ENCODE results near the gene NFATC2IP. TPM values are rescaled to one million over a fixed set of nuclear protein-coding genes. Genes with fewer than 3 reads are reported as not detected.
"Not testable (repeated sequence)": the region's sequence is repeated elsewhere in the genome, so short reads cannot be mapped to it uniquely, and the experiment has no call there.

NFATC2IP gene
- total RNA-seq, 4 donors from 2014 or later = 17.4 to 36.6 (median 24.2) TPM

- H3K4me3 ChIP-seq = peak overlapping the region in 2 of 4 donors; percentile 8 to 45
- TF ChIP-seq POLR2A (IDR thresholded peaks at IDR 0.05) (no peak), CTCF (IDR thresholded peaks at IDR 0.05) (no peak)
- H3K9me3 ChIP-seq = no peaks in the 10 kb centered on the region
- no peak overlapping the region for H3K27ac ChIP-seq
- H3K27me3 ChIP-seq = no peaks in the 10 kb centered on the region
- intact Hi-C loops (cut with DNase I) = no loop called here
- peak; percentile 25 for DNase-seq
- H3K36me3 ChIP-seq = no peaks in the 10 kb centered on the region
- H3K4me1 ChIP-seq = peaks cover 0 to 12% (median 3%) of the 10 kb centered on the region in 3 donors
- 43 to 48% methylated on average over 25 of the region's 36 CpGs for WGBS, 2 donors
Measured at GRCh38 chr16:28935924-28936783, 14.6 kb upstream of the NFATC2IP start.

DNA sequence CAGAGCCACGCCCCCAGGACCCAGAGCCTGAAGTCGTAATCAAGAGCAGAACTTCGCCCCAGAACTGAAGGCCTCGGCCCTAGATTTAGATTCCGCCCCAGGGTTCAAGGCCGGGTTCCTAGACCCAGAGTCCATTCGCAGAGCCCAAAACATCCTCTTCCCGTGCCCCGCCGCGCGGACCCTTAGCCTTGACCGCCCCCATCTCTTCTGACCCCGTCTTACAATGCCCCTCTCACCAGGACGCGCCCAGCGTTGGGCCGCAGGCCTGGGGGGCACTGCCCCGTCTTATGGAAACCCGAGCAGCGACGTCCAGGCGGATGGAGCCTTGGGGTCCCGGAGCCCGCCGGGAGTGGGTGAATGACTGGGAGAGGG lies 14.0 kb upstream of the NFATC2IP start:
- DNase-seq = no peak
- intact Hi-C loops (cut with DNase I) = no loop called here
- peaks cover 0 to 12% (median 3%) of the 10 kb centered on the region in 3 donors for H3K4me1 ChIP-seq

DNA sequence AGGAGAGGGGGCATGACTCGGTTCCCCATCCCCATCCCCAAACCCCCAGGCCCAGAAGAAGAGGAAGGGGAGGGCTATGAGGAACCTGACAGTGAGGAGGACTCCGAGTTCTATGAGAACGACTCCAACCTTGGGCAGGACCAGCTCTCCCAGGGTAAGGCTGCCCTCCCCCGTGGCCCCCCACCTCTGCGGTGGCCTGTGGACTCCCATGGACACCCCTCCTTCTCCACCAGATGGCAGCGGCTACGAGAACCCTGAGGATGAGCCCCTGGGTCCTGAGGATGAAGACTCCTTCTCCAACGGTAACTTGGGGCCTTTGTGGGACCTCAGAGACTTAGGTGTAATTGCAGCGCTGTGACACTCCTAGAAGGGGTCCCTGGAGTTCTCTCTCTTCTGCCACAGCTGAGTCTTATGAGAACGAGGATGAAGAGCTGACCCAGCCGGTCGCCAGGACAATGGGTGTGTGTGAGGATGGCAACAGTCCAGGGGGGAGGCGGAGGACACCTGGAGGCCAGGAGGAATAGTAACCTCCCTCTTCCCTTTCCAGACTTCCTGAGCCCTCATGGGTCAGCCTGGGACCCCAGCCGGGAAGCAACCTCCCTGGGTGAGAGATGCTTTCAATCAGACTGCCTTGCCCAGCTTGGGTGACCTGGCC lies 13.4 kb upstream of the NFATC2IP start:
- intact Hi-C loops (cut with DNase I) = no loop called here
- Histone ChIP-seq H3K36me3 (no peaks in the 10 kb centered on the region), H3K9me3 (no peaks in the 10 kb centered on the region), H3K27me3 (no peaks in the 10 kb centered on the region), H3K27ac (no peak overlapping the region), H3K4me1 (peaks cover 0 to 12% (median 3%) of the 10 kb centered on the region in 3 donors), H3K4me3 (no peak overlapping the region)
- no peak for TF ChIP-seq CTCF (IDR thresholded peaks at IDR 0.05)
- no peak for TF ChIP-seq POLR2A (IDR thresholded peaks at IDR 0.05)
- WGBS, 2 donors = 54 to 70% methylated on average over 2 of the region's 14 CpGs
- no peak for DNase-seq

More for the DNA sequence above, 14.0 kb upstream of the NFATC2IP start:
- no peaks in the 10 kb centered on the region for H3K36me3 ChIP-seq
- no peaks in the 10 kb centered on the region for H3K9me3 ChIP-seq
- WGBS, 2 donors = 50% methylated on average over 4 of the region's 26 CpGs; no CpG with 5 or more reads in 1 of the 2 donors
- H3K27me3 ChIP-seq = no peaks in the 10 kb centered on the region
- no peak for TF ChIP-seq CTCF (IDR thresholded peaks at IDR 0.05)
- TF ChIP-seq POLR2A (IDR thresholded peaks at IDR 0.05) = no peak
- no peak overlapping the region for H3K27ac ChIP-seq
- peak overlapping the region in 1 of 4 donors; percentile 45 for H3K4me3 ChIP-seq

GRCh38 chr16:28938721-28939120 lies 12.0 kb upstream of the NFATC2IP start:
- 86 to 93% methylated on average over 3 to 4 of the region's 7 CpGs for WGBS, 2 donors
- Histone ChIP-seq H3K4me1 (peaks cover 0 to 12% (median 3%) of the 10 kb centered on the region in 3 donors), H3K4me3 (no peak overlapping the region), H3K9me3 (no peaks in the 10 kb centered on the region), H3K27ac (no peak overlapping the region), H3K36me3 (no peaks in the 10 kb centered on the region), H3K27me3 (no peaks in the 10 kb centered on the region)
- intact Hi-C loops (cut with DNase I) = no loop called here
- DNase-seq = no peak
- TF ChIP-seq POLR2A (IDR thresholded peaks at IDR 0.05) = no peak
- no peak for TF ChIP-seq CTCF (IDR thresholded peaks at IDR 0.05)

- intact Hi-C loops (cut with DNase I); H3K4me3 ChIP-seq; H3K27ac ChIP-seq; DNase-seq; H3K9me3 ChIP-seq; H3K27me3 ChIP-seq; H3K36me3 ChIP-seq: not testable (repeated sequence)
- H3K4me1 ChIP-seq = peaks cover 0 to 12% (median 3%) of the 10 kb centered on the region in 3 donors
- 85 to 87% methylated on average over 6 to 7 of the region's 7 CpGs for WGBS, 2 donors
Measured at GRCh38 chr16:28939825-28940224, 10.9 kb upstream of the NFATC2IP start.

Data from esophagus squamous epithelium (tissue), 5 donors.